Measurements from ENCODE around the gene TECTB.

DNA sequence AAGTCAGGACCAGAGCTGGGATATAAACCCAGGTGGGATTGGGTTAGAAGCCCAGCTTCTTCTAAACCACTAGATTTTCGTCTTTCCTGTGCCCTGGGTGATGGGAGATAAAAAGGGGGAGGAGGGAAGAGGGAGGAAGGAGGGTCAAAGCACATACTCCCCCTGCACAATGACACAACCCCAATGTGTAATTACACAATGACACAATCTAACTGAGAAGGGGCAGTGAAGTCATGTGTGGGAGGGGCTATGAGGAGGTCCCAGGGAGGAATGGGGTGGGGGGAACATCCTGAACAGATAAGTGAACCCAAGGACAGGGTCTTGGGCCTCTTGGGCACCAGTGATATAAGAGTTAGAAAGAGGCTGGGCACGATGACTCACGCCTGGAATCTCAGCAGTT lies 44.5 kb downstream of the TECTB start:
- TF ChIP-seq, protein P1, sequence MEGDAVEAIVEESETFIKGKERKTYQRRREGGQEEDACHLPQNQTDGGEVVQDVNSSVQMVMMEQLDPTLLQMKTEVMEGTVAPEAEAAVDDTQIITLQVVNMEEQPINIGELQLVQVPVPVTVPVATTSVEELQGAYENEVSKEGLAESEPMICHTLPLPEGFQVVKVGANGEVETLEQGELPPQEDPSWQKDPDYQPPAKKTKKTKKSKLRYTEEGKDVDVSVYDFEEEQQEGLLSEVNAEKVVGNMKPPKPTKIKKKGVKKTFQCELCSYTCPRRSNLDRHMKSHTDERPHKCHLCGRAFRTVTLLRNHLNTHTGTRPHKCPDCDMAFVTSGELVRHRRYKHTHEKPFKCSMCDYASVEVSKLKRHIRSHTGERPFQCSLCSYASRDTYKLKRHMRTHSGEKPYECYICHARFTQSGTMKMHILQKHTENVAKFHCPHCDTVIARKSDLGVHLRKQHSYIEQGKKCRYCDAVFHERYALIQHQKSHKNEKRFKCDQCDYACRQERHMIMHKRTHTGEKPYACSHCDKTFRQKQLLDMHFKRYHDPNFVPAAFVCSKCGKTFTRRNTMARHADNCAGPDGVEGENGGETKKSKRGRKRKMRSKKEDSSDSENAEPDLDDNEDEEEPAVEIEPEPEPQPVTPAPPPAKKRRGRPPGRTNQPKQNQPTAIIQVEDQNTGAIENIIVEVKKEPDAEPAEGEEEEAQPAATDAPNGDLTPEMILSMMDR (IDR thresholded peaks at IDR 0.05 in 4 of 5, conservative IDR thresholded peaks at IDR 0.05 in 1 of 5), result no peak
- no peak for TF ChIP-seq POLR2A (IDR thresholded peaks at IDR 0.05)
